NT2/D1 (cell line): ENCODE data around the gene MYO5B.

Experiments used
- SUZ12 ChIP-seq: IDR thresholded peaks from 2 replicates; pipeline ENCODE4 v1.6.1; 2011; ENCODE audit not compliant: insufficient read length, insufficient read depth; ENCODE audit errors: extremely low read depth
- YY1 ChIP-seq: IDR thresholded peaks from 2 replicates; pipeline ENCODE4 v1.6.1; 2011; ENCODE audit not compliant: insufficient read length, insufficient read depth
- ZNF274 ChIP-seq: IDR thresholded peaks from 2 replicates; pipeline ENCODE4 v1.6.1; 2011; ENCODE audit warnings: mild to moderate bottlenecking, low read depth, low read length

GRCh38 chr18:50166901-50167300 lies 28.0 kb downstream of the MYO5B start:
- TF ChIP-seq ZNF274 (no peak), YY1 (no peak), SUZ12 (no peak)
